ENCODE data around the gene CRB2.

DNA sequence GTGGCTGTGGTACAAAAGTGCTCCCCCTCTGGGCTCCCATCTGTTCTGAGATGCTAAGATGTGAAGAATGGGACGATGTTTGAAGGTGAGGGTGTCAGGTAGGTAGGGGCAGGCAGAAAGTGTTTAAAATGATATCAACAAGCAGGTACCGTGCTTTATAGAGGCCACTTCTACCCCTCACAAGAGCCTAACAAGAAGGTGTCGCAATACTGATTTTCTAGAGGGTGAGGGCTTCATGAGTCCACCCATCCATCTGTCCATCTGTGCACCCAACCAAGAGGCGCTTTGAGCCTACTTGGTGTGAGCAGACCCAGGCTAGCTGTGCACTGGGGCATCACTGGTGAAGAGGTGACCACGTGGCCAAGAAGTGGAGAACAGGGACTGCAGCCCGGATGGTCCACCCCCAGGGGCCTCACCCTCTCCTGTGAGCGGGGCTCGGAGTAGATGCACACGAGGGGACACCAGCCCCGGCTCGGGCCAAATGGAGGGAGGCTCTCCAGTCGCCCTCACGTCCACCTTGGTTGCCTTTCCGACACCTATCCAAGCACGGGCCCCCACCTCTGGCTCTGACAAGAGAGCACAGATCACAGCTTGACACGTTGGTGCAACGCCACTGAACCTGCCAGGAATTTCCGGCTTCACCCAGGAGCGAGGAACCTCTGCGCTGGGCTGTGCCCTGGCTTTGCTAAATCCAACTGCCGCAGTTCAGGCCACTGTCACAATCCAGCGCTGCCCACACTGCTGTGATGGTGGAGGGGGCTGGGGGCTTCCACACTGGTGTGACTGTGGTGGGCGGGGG, 34.5 kb downstream of the CRB2 start:
- TF ChIP-seq, protein P1, sequence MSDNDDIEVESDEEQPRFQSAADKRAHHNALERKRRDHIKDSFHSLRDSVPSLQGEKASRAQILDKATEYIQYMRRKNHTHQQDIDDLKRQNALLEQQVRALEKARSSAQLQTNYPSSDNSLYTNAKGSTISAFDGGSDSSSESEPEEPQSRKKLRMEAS (IDR thresholded peaks at IDR 0.05; ENCODE audit: insufficient read depth, insufficient read length): no peak
- TF ChIP-seq EZH2 (IDR thresholded peaks at IDR 0.05; ENCODE audit: borderline replicate concordance, low read depth, low read length, severe bottlenecking) (no peak), MYC (IDR thresholded peaks at IDR 0.05; ENCODE audit: low read depth, low read length) (no peak), POLR2AphosphoS5 (IDR thresholded peaks at IDR 0.05; ENCODE audit: insufficient read depth, low read depth, low read length) (no peak), POLR2A (IDR thresholded peaks at IDR 0.05; ENCODE audit: low read depth, low read length) (no peak), JUN (IDR thresholded peaks at IDR 0.05; ENCODE audit: borderline replicate concordance, insufficient read depth, insufficient read length, low read depth) (no peak), GATA2 (IDR thresholded peaks at IDR 0.05; ENCODE audit: insufficient read depth, insufficient read length, low read depth, low read length) (no peak), FOS (IDR thresholded peaks at IDR 0.05; ENCODE audit: borderline replicate concordance, insufficient read depth, low read length) (no peak)
- TF ChIP-seq, protein P2, sequence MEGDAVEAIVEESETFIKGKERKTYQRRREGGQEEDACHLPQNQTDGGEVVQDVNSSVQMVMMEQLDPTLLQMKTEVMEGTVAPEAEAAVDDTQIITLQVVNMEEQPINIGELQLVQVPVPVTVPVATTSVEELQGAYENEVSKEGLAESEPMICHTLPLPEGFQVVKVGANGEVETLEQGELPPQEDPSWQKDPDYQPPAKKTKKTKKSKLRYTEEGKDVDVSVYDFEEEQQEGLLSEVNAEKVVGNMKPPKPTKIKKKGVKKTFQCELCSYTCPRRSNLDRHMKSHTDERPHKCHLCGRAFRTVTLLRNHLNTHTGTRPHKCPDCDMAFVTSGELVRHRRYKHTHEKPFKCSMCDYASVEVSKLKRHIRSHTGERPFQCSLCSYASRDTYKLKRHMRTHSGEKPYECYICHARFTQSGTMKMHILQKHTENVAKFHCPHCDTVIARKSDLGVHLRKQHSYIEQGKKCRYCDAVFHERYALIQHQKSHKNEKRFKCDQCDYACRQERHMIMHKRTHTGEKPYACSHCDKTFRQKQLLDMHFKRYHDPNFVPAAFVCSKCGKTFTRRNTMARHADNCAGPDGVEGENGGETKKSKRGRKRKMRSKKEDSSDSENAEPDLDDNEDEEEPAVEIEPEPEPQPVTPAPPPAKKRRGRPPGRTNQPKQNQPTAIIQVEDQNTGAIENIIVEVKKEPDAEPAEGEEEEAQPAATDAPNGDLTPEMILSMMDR (IDR thresholded peaks at IDR 0.05; ENCODE audit: extremely low read depth in 1 of 2, insufficient read depth in 1 of 2, low read depth in 1 of 2, low read length in 2 of 2): no peak
